GM21619 (cell line): Measurements from ENCODE around the gene C14orf132.

Source experiments
- ATAC-seq: cut with Tn5 transposase; IDR thresholded peaks from one replicate; pipeline ENCODE4 v1.9.1; 2021; ENCODE audit not compliant: unreplicated experiment

The C14orf132 gene

DNA sequence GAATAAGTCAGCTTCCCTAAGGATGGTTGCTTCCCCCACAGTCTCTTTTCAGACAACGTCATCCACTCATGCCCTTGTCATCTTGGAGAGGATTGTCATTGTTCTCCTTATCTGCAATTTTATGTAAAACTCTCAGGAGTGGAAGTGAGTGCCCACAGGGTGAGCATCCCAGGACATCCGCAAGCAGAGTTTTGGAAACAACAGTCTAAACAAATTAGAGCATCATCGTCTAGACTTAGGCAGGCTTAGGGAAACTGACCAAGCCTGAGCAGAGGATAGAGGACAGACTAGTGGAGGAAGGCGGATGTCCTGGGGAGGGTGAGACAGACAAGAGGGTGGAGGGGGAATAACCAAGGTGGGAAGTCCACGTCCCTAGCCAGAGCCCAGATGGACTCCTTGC, 101.8 kb downstream of the C14orf132 start:
- no peak for ATAC-seq
